Measurements from ENCODE around the gene CYGB. TPM values are rescaled to one million over a fixed set of nuclear protein-coding genes. Genes with fewer than 3 reads are reported as not detected.

The CYGB gene
- total and polyA plus RNA-seq, 9 of the 15 experiments (the other 6 are each of a cell fraction or from before 2014, with no cell fraction given), result 0.08 to 0.95 (median 0.18) TPM; not detected in 5

- ChIA-PET CTCF (ENCODE audit: low intra/inter-chr PET ratio) (interaction anchor here (0.9 kb wide), 1 partner anchor 41 kb away, joined by 4 read pairs; no protein-coding TSS in a partner anchor), POLR2A (interaction anchor here (0.6 to 1.5 kb wide), 4 partner anchors 8 to 461 kb away, joined by 3 to 7 read pairs (median 3); no protein-coding TSS in a partner anchor)
- in situ Hi-C loops (cut with MboI) (no loop called here), intact Hi-C loops (cut with micrococcal nuclease) (no loop called here)
- Histone ChIP-seq H3K27me3 (ENCODE audit: control insufficient read depth in 2 of 2, insufficient read depth in 2 of 2, low read length in 2 of 2) (no peaks in the 10 kb centered on the region), H3K27ac (ENCODE audit: extremely low read depth, low read depth, low read length) (peak within 1 kb of the TSS; percentile 38; the same call in 1 of the 3 replicates), H3K9ac (ENCODE audit: insufficient read depth in 1 of 2, low read depth in 2 of 2, low read length in 2 of 2) (peak within 1 kb of the TSS; percentile 50 to 94), H3K9me3 (replicated peaks; ENCODE audit: control insufficient read depth, insufficient read depth, low read depth, low read length) (no peaks in the 10 kb centered on the region), H3K79me2 (ENCODE audit: control insufficient read depth, insufficient read depth, low read length) (no peaks in the 10 kb centered on the region), H3K4me1 (replicated peaks in 1 of 2; ENCODE audit: control insufficient read depth in 2 of 2, insufficient read depth in 2 of 2, low read length in 2 of 2) (peaks cover 16 to 35% of the 10 kb centered on the region in 2 experiments; a peak in 4 of 5 replicates), H3K36me3 (ENCODE audit: control insufficient read depth, insufficient read depth, low read length) (no peaks in the 10 kb centered on the region), H4K20me1 (replicated peaks; ENCODE audit: control insufficient read depth, insufficient read depth, low read length) (no peaks in the 10 kb centered on the region), H3K9me1 (ENCODE audit: control insufficient read depth, insufficient read depth, low read length) (peaks cover 4% of the 10 kb centered on the region), H3K4me2 (ENCODE audit: insufficient read depth, low read length) (peak within 1 kb of the TSS; percentile 82), H3K4me3 (peak within 1 kb of the TSS; percentile 71), H2AFZ (ENCODE audit: low read depth, low read length) (peak within 1 kb of the TSS; percentile 95)
- BruUV-seq (replicated peaks), result TSS peak; percentile 66
- ATAC-seq, result peak; percentile 97
- DNase-seq (ENCODE audit: extremely low read depth in 1 of 4, low spot score in 3 of 4), result peak; percentile 89 to 98 (median 98)
- FAIRE-seq, result peak; percentile 67
- WGBS (ENCODE audit: insufficient coverage, low coverage, missing lambda C conversion rate), result 2% methylated on average over 47 of the region's 72 CpGs
- TF ChIP-seq NFATC3 (IDR thresholded peaks at IDR 0.05) (no peak), ARHGAP35 (IDR thresholded peaks at IDR 0.05; ENCODE audit: partially characterized antibody) (peak; percentile 16), ZFX (CRISPR knock-in tag; IDR thresholded peaks at IDR 0.05) (peak; percentile 52), JUN (IDR thresholded peaks at IDR 0.05; ENCODE audit: borderline replicate concordance, low read depth, low read length) (no peak), JUN (CRISPR knock-in tag; IDR thresholded peaks at IDR 0.05; ENCODE audit: borderline replicate concordance) (0 out of 2 replicates have a peak, but pooled peaks have one; percentile 43), GATAD2B (IDR thresholded peaks at IDR 0.05; ENCODE audit: borderline replicate concordance) (peak; percentile 68; the same call in 1 of the 2 replicates), ID3 (CRISPR knock-in tag; IDR thresholded peaks at IDR 0.05) (no peak), ID3 (tag; IDR thresholded peaks at IDR 0.05) (peak; percentile 46; the same call in 1 of the 2 replicates), UBTF (IDR thresholded peaks at IDR 0.05; ENCODE audit: borderline replicate concordance in 1 of 2, low read depth in 2 of 2, low read length in 2 of 2) (0 out of 4 replicates have a peak, but pooled peaks of 1 of the 2 experiments have one; percentile 21), FIP1L1 (IDR thresholded peaks at IDR 0.05; ENCODE audit: low read depth, low read length, poor library complexity, severe bottlenecking) (peak; percentile 36), SIN3A (IDR thresholded peaks at IDR 0.05; ENCODE audit: borderline replicate concordance in 2 of 2, control insufficient read depth in 1 of 2, low read depth in 2 of 2, low read length in 2 of 2) (peak in 1 of 2 experiments; percentile 49; a peak in 1 of 4 replicates), POLR2G (IDR thresholded peaks at IDR 0.05; ENCODE audit: low read depth, low read length) (peak; percentile 77)
Measured at GRCh38 chr17:76501018-76501826, 36.3 kb downstream of the CYGB start, which contains the start of gene RHBDF2. RHBDF2 (minus strand) TSS chr17:76501423; CDS start chr17:76481524, 19,899 bp downstream.

Measured in K562 (cell line).